K562 (cell line): ENCODE data around the gene ZNF107. TPM values are rescaled to one million over a fixed set of nuclear protein-coding genes. Genes with fewer than 3 reads are reported as not detected.

Source experiments
- DMBX1 ChIP-seq: fragments of 250-450 bp; sonication (Bioruptor Pico); IDR thresholded peaks from 2 replicates; pipeline ENCODE4 v1.8.0; 2022; ENCODE audit warnings: inconsistent platforms, mild to moderate bottlenecking, moderate library complexity, borderline replicate concordance
- EP400 ChIP-seq: fragments of 450-650 bp; IDR thresholded peaks from 2 replicates; pipeline ENCODE4 v1.6.1; 2017; ENCODE audit warnings: antibody characterized with exemption, mild to moderate bottlenecking, moderate library complexity
- GTF2F1 ChIP-seq: IDR thresholded peaks from 2 replicates; pipeline ENCODE4 v1.6.1; 2011; ENCODE audit warnings: low read depth, low read length, improper control_type of control experiment
- HNRNPUL1 ChIP-seq: fragments of 200-400 bp; formaldehyde crosslinking; IDR thresholded peaks from 2 replicates; pipeline ENCODE4 v1.6.1; 2017; ENCODE audit warnings: low read length
- LEF1 ChIP-seq: fragments of 450-650 bp; IDR thresholded peaks from 2 replicates; pipeline ENCODE4 v1.6.1; 2016; ENCODE audit warnings: mild to moderate bottlenecking
- MAFG ChIP-seq: fragments of 450-650 bp; conservative IDR thresholded peaks from 2 replicates; pipeline ENCODE4 v1.6.1; 2016; ENCODE audit warnings: missing genetic modification characterization, missing compliant biosample characterization
- PHTF2 ChIP-seq: fragments of 250-450 bp; sonication (Bioruptor Pico); IDR thresholded peaks from 2 replicates; pipeline ENCODE4 v1.5.0; 2021; ENCODE audit warnings: mild to moderate bottlenecking
- RBM17 ChIP-seq: fragments of 200-400 bp; formaldehyde crosslinking; IDR thresholded peaks from 2 replicates; pipeline ENCODE4 v1.6.1; 2017; ENCODE audit warnings: low read depth, mild to moderate bottlenecking, low read length, borderline replicate concordance
- SAFB ChIP-seq: fragments of 200-400 bp; formaldehyde crosslinking; IDR thresholded peaks from 2 replicates; pipeline ENCODE4 v1.6.1; 2017; ENCODE audit warnings: low read depth, low read length, borderline replicate concordance
- TCF3 ChIP-seq: sonication (generic); formaldehyde crosslinking; IDR thresholded peaks from 2 replicates; pipeline ENCODE4 v1.4.0; 2020; ENCODE audit warnings: mild to moderate bottlenecking, missing genetic modification reagents
- TGIF2 ChIP-seq: sonication (generic); formaldehyde crosslinking; IDR thresholded peaks from 2 replicates; pipeline ENCODE4 v1.8.1; 2022; ENCODE audit warnings: mild to moderate bottlenecking, missing genetic modification reagents, moderate library complexity
- XRCC5 ChIP-seq: fragments of 200-400 bp; formaldehyde crosslinking; IDR thresholded peaks from 2 replicates; pipeline ENCODE4 v1.6.1; 2017; ENCODE audit warnings: low read depth, mild to moderate bottlenecking, low read length
- ZNF41 ChIP-seq: fragments of 250-450 bp; sonication (Bioruptor Pico); conservative IDR thresholded peaks from 2 replicates; pipeline ENCODE4 v1.4.0; 2020; ENCODE audit warnings: mild to moderate bottlenecking
- ZNF445 ChIP-seq: fragments of 250-450 bp; sonication (Bioruptor Pico); IDR thresholded peaks from 2 replicates; pipeline ENCODE4 v1.4.0; 2020; ENCODE audit warnings: low read depth, mild to moderate bottlenecking, moderate library complexity
- ZNF76 ChIP-seq: fragments of 250-450 bp; sonication (Bioruptor Pico); IDR thresholded peaks from 2 replicates; pipeline ENCODE4 v1.4.0; 2020; ENCODE audit warnings: mild to moderate bottlenecking, moderate library complexity, borderline replicate concordance
- ZNF830 ChIP-seq: fragments of 250-450 bp; sonication (Bioruptor Pico); IDR thresholded peaks from 2 replicates; pipeline ENCODE4 v1.5.0; 2021; ENCODE audit warnings: mild to moderate bottlenecking
- ZSCAN32 ChIP-seq: fragments of 450-650 bp; formaldehyde crosslinking; IDR thresholded peaks from 2 replicates; pipeline ENCODE4 v1.4.0; 2020; ENCODE audit warnings: mild to moderate bottlenecking, moderate library complexity
- ZZZ3 ChIP-seq: fragments of 450-650 bp; IDR thresholded peaks from 2 replicates; pipeline ENCODE4 v1.6.1; 2016; ENCODE audit warnings: antibody characterized with exemption, mild to moderate bottlenecking, moderate library complexity
- polyA plus RNA-seq, 8 experiments: library from polyadenylated mRNA; depleted of rRNA in 4 of 8; stranded (reverse) in 5 of 8; unstranded in 3 of 8; fragments of >200 nt; fragmentation: Nextera tagmentation in 2 of 8; fragmentation: Illumina TruSeq in 1 of 8; extraction: Ambion mirVana in 2 of 8; extraction: Trizol in 1 of 8; gene quantifications; 2 replicates each; pipeline versions ENCODE4 v1.2.1 to v1.2.3, GENCODE V29; 2011 to 2014; ENCODE audit warnings: inconsistent platforms in 1 of 8, missing spikeins in 1 of 8
- total RNA-seq, 7 experiments: library from RNA; depleted of rRNA in 6 of 7; stranded (reverse); fragments of >200 nt in 6 of 7; fragmentation: Illumina TruSeq in 2 of 7; extraction: Trizol in 2 of 7; gene quantifications; 2 replicates each; pipeline versions ENCODE4 v1.2.1 to v1.2.3, GENCODE V29; 2011 to 2021; ENCODE audit warnings: low replicate concordance in 1 of 7
- TF ChIP-seq, protein P1 (sequence below), 2 experiments: fragments of 450-650 bp in 1 of 2; sonication (generic) in 1 of 2; formaldehyde crosslinking in 1 of 2; IDR thresholded peaks in 1 of 2; conservative IDR thresholded peaks in 1 of 2; 2 replicates each; pipeline versions ENCODE4 v1.6.1 to v1.8.1; 2016 to 2023; ENCODE audit warnings: mild to moderate bottlenecking in 2 of 2, moderate library complexity in 2 of 2, inconsistent platforms in 1 of 2, missing genetic modification reagents in 1 of 2
- TF ChIP-seq, protein P2 (sequence below): fragments of 450-650 bp; IDR thresholded peaks from 2 replicates; pipeline ENCODE4 v1.6.1; 2017; ENCODE audit warnings: antibody characterized with exemption
- TF ChIP-seq, protein P3 (sequence below): fragments of 450-650 bp; IDR thresholded peaks from 2 replicates; pipeline ENCODE4 v1.6.1; 2016; ENCODE audit warnings: missing biosample characterization, missing genetic modification characterization
- TF ChIP-seq, protein P4 (sequence below): sonication (generic); formaldehyde crosslinking; IDR thresholded peaks from 2 replicates; pipeline ENCODE4 v1.4.0; 2020; ENCODE audit warnings: mild to moderate bottlenecking, missing genetic modification reagents
- TF ChIP-seq, protein P5 (sequence below): fragments of 250-450 bp; sonication (Bioruptor Pico); IDR thresholded peaks from 2 replicates; pipeline ENCODE4 v1.8.0; 2021; ENCODE audit warnings: moderate library complexity, mild to moderate bottlenecking, inconsistent platforms

ZNF107 gene
- total and polyA plus RNA-seq, 9 of the 15 experiments (the other 6 are each of a cell fraction or from before 2014, with no cell fraction given) = 2.4 to 14.2 (median 7.9) TPM

DNA sequence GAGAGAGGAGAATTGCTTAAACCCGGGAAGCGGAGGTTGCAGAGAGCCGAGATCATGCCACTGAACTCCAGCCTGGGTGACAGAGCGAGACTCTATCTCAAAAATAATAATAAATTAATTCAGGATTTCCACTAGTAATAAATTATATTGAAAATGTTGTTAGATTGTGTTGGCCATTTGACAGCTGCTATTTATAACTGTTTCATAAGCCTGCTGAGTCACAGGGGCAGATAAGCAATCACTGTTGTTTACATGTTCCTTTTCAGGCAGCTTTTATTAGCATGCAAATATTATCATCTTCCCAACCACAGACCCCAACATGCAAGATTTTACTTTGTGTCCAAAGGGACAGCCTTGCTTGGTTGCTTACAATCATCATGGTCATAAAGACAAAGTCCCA lies 78.7 kb downstream of the ZNF107 start (continued):
- TF ChIP-seq LEF1 (no peak), ZNF445 (CRISPR knock-in tag) (no peak), TCF3 (CRISPR knock-in tag) (no peak), EP400 (no peak), ZNF41 (no peak), PHTF2 (CRISPR knock-in tag) (no peak), RBM17 (no peak), DMBX1 (no peak), TGIF2 (CRISPR knock-in tag) (no peak), ZSCAN32 (CRISPR knock-in tag) (no peak), MAFG (tag) (peak; percentile 62), ZZZ3 (no peak), ZNF830 (CRISPR knock-in tag) (no peak), XRCC5 (no peak), ZNF76 (CRISPR knock-in tag) (no peak), HNRNPUL1 (no peak), SAFB (no peak), GTF2F1 (no peak)
- TF ChIP-seq, protein P1, sequence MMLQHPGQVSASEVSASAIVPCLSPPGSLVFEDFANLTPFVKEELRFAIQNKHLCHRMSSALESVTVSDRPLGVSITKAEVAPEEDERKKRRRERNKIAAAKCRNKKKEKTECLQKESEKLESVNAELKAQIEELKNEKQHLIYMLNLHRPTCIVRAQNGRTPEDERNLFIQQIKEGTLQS (IDR thresholded peaks at IDR 0.05) = peak; percentile 81
- TF ChIP-seq, protein P1 (CRISPR knock-in tag; conservative IDR thresholded peaks at IDR 0.05) = no peak
- TF ChIP-seq, protein P2, sequence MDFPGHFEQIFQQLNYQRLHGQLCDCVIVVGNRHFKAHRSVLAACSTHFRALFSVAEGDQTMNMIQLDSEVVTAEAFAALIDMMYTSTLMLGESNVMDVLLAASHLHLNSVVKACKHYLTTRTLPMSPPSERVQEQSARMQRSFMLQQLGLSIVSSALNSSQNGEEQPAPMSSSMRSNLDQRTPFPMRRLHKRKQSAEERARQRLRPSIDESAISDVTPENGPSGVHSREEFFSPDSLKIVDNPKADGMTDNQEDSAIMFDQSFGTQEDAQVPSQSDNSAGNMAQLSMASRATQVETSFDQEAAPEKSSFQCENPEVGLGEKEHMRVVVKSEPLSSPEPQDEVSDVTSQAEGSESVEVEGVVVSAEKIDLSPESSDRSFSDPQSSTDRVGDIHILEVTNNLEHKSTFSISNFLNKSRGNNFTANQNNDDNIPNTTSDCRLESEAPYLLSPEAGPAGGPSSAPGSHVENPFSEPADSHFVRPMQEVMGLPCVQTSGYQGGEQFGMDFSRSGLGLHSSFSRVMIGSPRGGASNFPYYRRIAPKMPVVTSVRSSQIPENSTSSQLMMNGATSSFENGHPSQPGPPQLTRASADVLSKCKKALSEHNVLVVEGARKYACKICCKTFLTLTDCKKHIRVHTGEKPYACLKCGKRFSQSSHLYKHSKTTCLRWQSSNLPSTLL = no peak
- TF ChIP-seq, protein P3, sequence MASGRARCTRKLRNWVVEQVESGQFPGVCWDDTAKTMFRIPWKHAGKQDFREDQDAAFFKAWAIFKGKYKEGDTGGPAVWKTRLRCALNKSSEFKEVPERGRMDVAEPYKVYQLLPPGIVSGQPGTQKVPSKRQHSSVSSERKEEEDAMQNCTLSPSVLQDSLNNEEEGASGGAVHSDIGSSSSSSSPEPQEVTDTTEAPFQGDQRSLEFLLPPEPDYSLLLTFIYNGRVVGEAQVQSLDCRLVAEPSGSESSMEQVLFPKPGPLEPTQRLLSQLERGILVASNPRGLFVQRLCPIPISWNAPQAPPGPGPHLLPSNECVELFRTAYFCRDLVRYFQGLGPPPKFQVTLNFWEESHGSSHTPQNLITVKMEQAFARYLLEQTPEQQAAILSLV (tag) = no peak
- TF ChIP-seq, protein P4, sequence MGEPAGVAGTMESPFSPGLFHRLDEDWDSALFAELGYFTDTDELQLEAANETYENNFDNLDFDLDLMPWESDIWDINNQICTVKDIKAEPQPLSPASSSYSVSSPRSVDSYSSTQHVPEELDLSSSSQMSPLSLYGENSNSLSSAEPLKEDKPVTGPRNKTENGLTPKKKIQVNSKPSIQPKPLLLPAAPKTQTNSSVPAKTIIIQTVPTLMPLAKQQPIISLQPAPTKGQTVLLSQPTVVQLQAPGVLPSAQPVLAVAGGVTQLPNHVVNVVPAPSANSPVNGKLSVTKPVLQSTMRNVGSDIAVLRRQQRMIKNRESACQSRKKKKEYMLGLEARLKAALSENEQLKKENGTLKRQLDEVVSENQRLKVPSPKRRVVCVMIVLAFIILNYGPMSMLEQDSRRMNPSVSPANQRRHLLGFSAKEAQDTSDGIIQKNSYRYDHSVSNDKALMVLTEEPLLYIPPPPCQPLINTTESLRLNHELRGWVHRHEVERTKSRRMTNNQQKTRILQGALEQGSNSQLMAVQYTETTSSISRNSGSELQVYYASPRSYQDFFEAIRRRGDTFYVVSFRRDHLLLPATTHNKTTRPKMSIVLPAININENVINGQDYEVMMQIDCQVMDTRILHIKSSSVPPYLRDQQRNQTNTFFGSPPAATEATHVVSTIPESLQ (CRISPR knock-in tag) = no peak
- TF ChIP-seq, protein P5, sequence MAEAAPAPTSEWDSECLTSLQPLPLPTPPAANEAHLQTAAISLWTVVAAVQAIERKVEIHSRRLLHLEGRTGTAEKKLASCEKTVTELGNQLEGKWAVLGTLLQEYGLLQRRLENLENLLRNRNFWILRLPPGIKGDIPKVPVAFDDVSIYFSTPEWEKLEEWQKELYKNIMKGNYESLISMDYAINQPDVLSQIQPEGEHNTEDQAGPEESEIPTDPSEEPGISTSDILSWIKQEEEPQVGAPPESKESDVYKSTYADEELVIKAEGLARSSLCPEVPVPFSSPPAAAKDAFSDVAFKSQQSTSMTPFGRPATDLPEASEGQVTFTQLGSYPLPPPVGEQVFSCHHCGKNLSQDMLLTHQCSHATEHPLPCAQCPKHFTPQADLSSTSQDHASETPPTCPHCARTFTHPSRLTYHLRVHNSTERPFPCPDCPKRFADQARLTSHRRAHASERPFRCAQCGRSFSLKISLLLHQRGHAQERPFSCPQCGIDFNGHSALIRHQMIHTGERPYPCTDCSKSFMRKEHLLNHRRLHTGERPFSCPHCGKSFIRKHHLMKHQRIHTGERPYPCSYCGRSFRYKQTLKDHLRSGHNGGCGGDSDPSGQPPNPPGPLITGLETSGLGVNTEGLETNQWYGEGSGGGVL (CRISPR knock-in tag) = no peak
